HUES48 (cell line): ENCODE results near the gene PPM1K.
"Not testable (repeated sequence)": the region's sequence is repeated elsewhere in the genome, so short reads cannot be mapped to it uniquely, and the experiment has no call there.

Experiments
- H3K27ac ChIP-seq: one replicate; pipeline ENCODE4 v1.7.0; 2013; ENCODE audit warnings: low read depth, low read length, inconsistent platforms
- H3K27me3 ChIP-seq: 2 replicates; pipeline ENCODE4 v1.6.1; 2013; ENCODE audit warnings: mild to moderate bottlenecking, low read length; ENCODE audit not compliant: control insufficient read depth, insufficient read depth
- H3K36me3 ChIP-seq: 2 replicates; pipeline ENCODE4 v1.6.1; 2013; ENCODE audit warnings: low read length; ENCODE audit not compliant: control insufficient read depth, insufficient read depth
- H3K4me1 ChIP-seq: 2 replicates; pipeline ENCODE4 v1.6.1; 2013; ENCODE audit warnings: mild to moderate bottlenecking, low read length; ENCODE audit not compliant: control insufficient read depth, insufficient read depth
- H3K4me3 ChIP-seq: 2 replicates; pipeline ENCODE4 v1.5.1; 2013; ENCODE audit warnings: mild to moderate bottlenecking, low read depth, low read length
- H3K9ac ChIP-seq: 2 replicates; pipeline ENCODE4 v1.6.1; 2013; ENCODE audit warnings: mild to moderate bottlenecking, low read depth, low read length, moderate library complexity
- H3K9me3 ChIP-seq: 2 replicates; pipeline ENCODE4 v1.6.1; 2013; ENCODE audit warnings: low read length; ENCODE audit not compliant: control insufficient read depth, insufficient read depth

Gene PPM1K

DNA sequence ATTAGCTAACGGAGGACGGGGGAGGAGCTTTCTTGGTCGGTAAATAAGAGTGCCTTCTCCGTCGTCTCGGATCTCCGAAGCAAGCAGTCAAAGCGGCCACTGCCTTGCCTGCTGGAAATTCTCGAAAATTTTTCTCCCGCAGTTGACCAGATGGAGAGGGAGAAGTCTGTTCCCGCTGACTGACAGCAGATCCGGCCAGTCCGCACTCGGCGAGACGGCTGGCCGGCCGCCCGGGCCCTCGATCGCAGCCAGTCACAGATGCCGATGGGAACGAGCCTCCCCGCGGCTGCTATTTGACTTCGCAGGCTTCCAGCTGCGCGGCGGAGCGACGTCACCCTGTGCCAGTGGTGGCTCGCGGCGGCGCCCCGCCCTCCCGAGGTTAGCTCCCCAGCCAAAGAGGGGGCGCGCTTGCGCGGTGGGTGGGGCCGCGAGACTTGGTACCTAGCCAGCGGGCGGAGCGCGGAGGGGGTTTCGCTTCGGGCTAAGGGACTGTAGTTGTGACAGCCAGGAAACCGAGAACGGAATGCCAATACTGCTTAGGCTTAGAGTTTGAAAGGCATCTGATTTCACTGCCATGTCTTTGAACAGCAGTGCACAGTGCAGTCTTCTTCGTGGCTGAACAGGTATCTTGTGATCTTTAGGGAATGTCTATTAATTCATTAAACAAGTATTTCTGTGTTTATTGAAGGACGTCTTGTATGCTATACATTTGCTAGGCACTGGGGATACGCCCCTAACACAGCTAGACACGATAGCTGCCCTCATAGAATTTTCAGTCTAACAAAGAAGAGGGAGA lies at the start of gene PPM1K:
PPM1K (minus strand) TSS at position 123 of the 796 bp plus-strand sequence. CDS start 5,978 bp downstream, outside the sequence.
- Histone ChIP-seq H3K4me1 (peaks cover 6% of the 10 kb centered on the region; the same call in 1 of the 2 replicates), H3K27ac (peak within 1 kb of the TSS; percentile 87), H3K36me3 (no peaks in the 10 kb centered on the region), H3K9ac (peak within 1 kb of the TSS; percentile 74), H3K4me3 (peak within 1 kb of the TSS; percentile 76), H3K9me3 (no peaks in the 10 kb centered on the region), H3K27me3 (peaks cover 25% of the 10 kb centered on the region)

DNA sequence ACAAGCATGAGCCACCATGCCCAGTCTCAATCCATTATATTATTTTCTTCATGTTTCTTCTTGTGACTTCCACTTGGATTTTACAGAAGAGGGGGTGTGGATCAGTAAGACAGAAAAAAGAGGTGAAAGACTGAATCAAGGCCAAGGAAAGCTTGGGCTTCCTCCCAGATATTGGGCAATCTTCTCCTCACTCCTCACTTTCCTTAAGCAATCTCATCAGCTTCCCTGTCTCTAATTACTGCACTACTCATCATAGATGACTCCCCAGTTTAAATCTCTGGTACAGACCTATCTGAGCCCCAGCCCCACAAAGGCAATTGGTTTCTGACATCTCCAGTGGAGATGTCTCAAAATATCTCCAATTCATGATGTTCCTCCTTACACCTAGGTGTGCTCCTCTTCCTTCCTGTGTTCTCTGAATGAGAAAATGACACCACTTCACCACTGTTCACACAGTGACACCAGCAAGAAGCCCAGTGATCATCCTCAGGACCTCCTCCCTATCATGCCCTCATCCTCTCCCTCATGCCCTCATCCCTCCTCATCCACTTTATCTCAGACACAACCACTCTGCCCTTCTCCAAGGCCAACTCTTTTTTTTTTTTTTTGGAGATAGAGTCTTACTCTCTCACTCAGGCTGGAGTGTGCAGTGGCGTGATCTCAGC lies 49.5 kb upstream of the PPM1K start:
- no peak overlapping the region for H3K27ac ChIP-seq
- H3K4me3 ChIP-seq = no peak overlapping the region
- no peaks in the 10 kb centered on the region for H3K27me3 ChIP-seq
- H3K9me3 ChIP-seq = no peaks in the 10 kb centered on the region
- H3K36me3 ChIP-seq = no peaks in the 10 kb centered on the region
- H3K4me1 ChIP-seq = peaks cover 3% of the 10 kb centered on the region; the same call in 1 of the 2 replicates
- no peak overlapping the region for H3K9ac ChIP-seq

DNA sequence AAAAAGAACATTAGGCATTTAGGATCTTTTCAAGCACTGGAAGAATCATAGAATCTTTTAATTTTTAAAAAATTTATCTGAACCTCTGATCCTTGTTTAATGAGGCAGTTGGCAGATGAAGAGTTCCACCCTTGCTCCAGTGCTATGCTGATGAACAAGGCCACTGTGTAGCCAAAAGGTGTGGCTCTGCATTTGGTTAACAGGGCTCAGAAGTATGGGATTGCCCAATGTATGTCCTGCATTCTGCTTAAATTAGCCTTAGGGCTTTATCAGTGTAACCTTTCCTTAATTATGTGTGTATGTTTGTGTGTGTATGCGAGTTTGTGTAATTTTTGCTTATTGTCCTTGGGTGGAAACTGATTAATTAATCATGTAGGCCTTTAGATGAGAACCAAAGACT lies 43.3 kb upstream of the PPM1K start:
- no peaks in the 10 kb centered on the region for H3K4me1 ChIP-seq
- no peaks in the 10 kb centered on the region for H3K9me3 ChIP-seq
- H3K4me3 ChIP-seq = no peak overlapping the region
- no peak overlapping the region for H3K27ac ChIP-seq
- H3K27me3 ChIP-seq = no peaks in the 10 kb centered on the region
- H3K9ac ChIP-seq = no peak overlapping the region
- H3K36me3 ChIP-seq = no peaks in the 10 kb centered on the region

DNA sequence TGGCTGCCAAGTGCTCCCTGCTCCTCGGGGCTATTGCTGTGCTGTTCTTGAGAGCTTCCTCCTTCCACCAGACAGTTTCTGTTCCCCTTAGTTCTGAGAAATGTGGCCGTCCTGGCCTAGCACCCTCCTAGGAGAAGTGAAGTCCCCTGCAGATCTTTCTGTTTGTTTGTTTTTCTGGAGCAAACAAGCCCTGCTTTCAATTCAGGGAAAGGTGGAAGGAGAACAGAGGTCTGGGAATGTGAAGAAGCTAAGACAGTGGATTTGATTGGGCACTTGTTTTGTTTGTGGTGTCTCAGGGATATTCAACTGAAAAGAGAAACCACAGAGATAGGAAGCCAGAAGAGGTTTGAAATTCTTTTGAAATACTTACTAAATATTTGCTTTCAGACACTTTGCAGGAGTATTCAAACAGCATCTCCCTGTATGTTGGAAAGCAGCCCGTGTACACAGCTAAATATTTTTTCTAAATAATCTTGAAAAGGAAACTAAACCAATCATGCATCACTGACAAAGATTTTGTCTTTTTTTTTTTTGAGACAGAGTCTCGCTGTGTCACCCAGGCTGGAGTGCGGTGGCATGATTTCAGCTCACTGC lies 36.5 kb upstream of the PPM1K start:
- Histone ChIP-seq H3K4me1 (peaks cover 20% of the 10 kb centered on the region), H3K27ac (peak overlapping the region; percentile 88), H3K9ac (no peak overlapping the region), H3K36me3 (no peaks in the 10 kb centered on the region), H3K9me3 (no peaks in the 10 kb centered on the region), H3K27me3 (no peaks in the 10 kb centered on the region), H3K4me3 (no peak overlapping the region)

DNA sequence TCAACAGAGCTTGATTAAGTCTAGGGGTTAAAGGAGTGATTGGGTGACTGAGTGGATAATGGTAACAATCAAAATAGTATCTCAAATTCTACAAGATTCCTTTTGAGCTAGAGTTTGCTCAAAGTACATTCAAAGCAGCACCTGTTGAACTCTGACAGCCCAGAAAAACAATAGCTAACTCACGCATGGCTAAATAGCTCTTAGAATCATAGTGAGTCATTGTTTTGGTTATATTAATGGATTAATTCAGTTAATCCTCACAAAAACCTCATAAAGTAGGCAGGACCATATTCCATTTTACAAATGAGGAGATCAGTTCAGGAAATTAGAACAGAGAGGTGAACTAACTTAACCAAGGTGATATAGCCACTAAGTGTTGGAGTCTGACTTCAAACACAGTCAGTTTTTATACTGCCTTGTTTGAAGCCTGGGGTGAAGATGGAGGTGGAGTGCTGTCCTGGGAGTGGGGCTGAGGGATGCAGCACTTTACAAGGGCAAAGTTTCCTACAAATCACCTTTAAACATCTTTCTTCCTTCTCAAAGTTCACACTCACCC lies 35.9 kb upstream of the PPM1K start:
- no peaks in the 10 kb centered on the region for H3K36me3 ChIP-seq
- peaks cover 20% of the 10 kb centered on the region for H3K4me1 ChIP-seq
- no peak overlapping the region for H3K9ac ChIP-seq
- H3K4me3 ChIP-seq = no peak overlapping the region
- no peaks in the 10 kb centered on the region for H3K27me3 ChIP-seq
- H3K9me3 ChIP-seq = no peaks in the 10 kb centered on the region
- peak overlapping the region; percentile 88 for H3K27ac ChIP-seq

DNA sequence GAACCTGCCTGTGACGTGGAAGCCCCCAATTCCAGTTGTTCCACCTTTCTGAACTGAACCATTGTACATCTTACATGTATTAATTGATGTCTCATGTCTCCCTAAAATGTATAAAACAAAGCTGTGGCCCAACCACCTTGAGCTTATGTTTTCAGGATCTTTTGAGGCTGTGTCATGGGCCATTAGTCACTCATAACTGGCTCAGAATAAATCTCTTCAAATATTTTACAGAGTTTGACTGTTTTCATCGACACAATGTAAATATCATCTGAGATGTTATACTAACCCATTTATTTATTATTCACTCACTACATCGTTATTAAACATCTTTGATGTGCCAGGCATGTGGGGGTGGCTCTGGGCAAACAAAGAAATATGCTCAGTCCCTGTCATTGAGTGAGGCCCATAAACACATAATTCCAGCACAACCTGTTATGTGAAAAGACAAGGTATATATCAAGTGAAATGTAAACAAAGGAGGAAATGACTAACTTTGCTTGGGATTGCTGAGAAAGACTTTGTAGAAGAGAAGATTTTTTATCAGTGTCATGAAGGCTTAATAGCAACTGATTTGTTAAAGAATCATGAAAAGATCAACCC lies 34.5 kb upstream of the PPM1K start:
- no peak overlapping the region for H3K9ac ChIP-seq
- H3K4me1 ChIP-seq = peaks cover 20% of the 10 kb centered on the region
- no peaks in the 10 kb centered on the region for H3K9me3 ChIP-seq
- H3K4me3 ChIP-seq = no peak overlapping the region
- H3K27ac ChIP-seq = peak overlapping the region; percentile 36
- H3K27me3 ChIP-seq = no peaks in the 10 kb centered on the region
- no peaks in the 10 kb centered on the region for H3K36me3 ChIP-seq

DNA sequence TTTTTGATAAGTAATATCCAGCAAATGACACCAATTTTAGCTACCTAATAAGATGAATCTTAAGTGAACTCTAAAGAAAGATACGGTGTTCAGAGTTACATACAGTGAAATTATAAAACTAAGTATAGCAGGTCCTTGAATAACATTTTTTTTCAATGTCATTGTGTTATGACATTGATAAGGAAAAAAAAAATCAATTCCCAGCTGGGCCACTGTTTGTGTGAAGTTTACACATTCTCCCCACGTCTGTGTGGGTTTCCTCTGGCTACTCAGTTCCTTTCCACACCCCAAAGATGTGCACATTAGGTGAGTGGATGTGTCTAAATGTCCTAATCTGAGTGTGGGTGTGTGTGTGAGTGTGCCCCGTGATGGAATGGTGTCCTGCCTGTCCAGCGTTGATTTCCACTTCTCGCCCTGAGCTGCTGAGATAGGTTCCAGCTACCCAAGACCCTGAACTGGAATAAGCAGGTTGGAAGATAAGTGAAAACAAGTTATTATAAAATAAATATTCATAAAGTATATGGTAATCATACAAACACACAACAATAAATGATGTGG lies 31.2 kb upstream of the PPM1K start:
- H3K27me3 ChIP-seq = no peaks in the 10 kb centered on the region
- no peak overlapping the region for H3K9ac ChIP-seq
- H3K9me3 ChIP-seq = peaks cover 2% of the 10 kb centered on the region; the same call in 1 of the 2 replicates
- H3K27ac ChIP-seq = no peak overlapping the region
- peaks cover 14% of the 10 kb centered on the region for H3K4me1 ChIP-seq
- H3K36me3 ChIP-seq = no peaks in the 10 kb centered on the region
- no peak overlapping the region for H3K4me3 ChIP-seq

DNA sequence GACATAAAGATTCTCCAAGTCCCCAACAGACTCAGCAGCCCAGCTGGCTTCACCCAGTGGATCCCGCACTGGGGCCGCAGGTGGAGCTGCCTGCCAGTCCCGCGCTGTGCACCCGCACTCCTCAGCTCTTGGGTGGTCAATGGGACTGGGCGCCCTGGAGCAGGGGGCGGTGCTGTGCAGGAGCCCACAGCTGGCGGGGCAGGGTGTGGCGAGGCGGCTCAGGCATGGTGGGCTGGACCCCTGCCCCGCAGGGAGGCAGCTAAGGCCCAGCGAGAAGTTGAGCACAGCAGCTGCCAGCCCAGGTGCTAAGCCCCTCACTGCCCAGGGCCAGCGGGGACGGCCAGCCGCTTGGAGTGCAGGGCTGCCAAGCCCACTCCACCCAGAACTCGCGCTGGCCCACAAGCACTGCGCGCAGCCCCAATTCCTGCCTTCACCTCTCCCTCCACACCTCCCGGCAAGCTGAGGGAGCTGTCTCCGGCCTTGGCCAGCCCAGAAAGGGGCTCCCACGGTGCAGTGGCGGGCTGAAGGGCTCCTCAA lies 28.8 kb upstream of the PPM1K start:
- H3K9me3 ChIP-seq, H3K4me1 ChIP-seq, H3K4me3 ChIP-seq, H3K9ac ChIP-seq, H3K27ac ChIP-seq, H3K27me3 ChIP-seq, H3K36me3 ChIP-seq: not testable (repeated sequence)

DNA sequence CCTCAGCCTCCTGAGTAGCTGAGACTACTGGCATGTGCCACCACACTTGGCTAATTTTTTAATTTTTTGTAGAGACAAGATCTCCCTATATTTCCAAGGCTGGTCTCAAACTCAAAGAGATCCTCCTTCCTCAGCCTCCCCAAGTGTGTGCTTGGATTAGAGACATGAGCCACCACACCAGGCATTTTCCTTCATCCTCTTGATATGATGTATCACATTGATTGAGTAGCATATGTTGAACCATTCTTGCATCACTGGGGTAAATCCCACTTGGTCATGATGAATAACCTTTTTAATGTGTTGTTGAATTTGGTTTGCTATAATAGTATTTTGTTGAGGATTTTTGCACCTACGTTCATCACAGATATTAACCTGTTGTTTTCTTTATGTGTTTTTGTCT lies 24.2 kb upstream of the PPM1K start:
- Histone ChIP-seq H3K9me3 (peaks cover 2% of the 10 kb centered on the region; the same call in 1 of the 2 replicates), H3K27ac (no peak overlapping the region), H3K27me3 (no peaks in the 10 kb centered on the region), H3K36me3 (no peaks in the 10 kb centered on the region), H3K4me1 (no peaks in the 10 kb centered on the region), H3K9ac (no peak overlapping the region), H3K4me3 (no peak overlapping the region)

DNA sequence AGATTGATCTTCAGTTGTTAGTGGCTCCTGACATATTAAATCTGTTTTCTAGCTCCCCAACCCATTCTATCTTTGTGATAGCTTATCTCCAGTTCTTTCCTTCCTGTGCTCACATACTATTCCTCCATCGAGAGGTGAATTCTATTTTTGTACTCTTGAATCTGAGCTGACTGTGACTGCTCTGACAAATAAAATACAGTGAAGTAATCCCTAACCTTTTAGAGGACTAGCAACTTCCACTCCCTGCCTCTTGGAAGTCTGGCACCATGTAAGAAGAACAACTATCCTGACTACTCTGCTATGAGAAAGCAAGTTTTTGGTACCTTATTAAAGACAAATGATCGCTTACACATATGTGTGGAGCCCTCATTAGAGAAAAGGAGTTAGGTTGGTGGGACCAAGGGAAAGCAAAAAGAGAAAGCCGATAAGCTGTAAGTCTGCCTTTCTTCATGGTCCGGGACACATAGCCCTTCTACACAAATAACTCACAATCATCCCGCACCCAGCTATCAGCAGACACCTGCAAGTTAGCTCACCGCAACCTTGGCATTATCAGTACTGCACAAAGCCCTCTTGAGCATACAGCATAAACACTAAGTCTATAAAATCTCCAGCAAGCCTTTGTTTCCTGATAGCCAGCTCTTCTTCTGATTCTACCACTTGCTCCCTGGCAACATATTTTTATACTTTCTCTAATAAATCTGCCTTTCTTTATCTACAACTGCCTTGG lies 13.5 kb upstream of the PPM1K start:
- no peaks in the 10 kb centered on the region for H3K4me1 ChIP-seq
- H3K4me3 ChIP-seq = no peak overlapping the region
- no peak overlapping the region for H3K9ac ChIP-seq
- H3K36me3 ChIP-seq = no peaks in the 10 kb centered on the region
- H3K27ac ChIP-seq = no peak overlapping the region
- H3K9me3 ChIP-seq = no peaks in the 10 kb centered on the region
- no peaks in the 10 kb centered on the region for H3K27me3 ChIP-seq
